IMR-90 (cell line): ENCODE results near the gene PXYLP1. TPM values are rescaled to one million over a fixed set of nuclear protein-coding genes. Genes with fewer than 3 reads are reported as not detected.

Experiments
- ATAC-seq: fragments of 200-7000 bp; cut with Tn5 transposase; 2 replicates; pipeline ENCODE4 v1.9.1; 2020; ENCODE audit warnings: low read depth, mild to moderate bottlenecking, moderate library complexity
- BruUV-seq: library from RNA; stranded (reverse); fragments of 400-500 nt; replicated peaks from 2 replicates; lab custom pipeline; 2021; lab: Mats Ljungman, UMichigan
- CTCF ChIA-PET: fragments of 300-600 bp; formaldehyde crosslinking; extraction: SDS; loops from one replicate; lab custom pipeline; 2021; ENCODE audit warnings: antibody characterized with exemption; lab: Yijun Ruan, JAX
- POLR2A ChIA-PET: fragments of 300-600 bp; sonication (Branson Sonifier 250); formaldehyde crosslinking; loops from one replicate; lab custom pipeline; 2022; ENCODE audit warnings: antibody characterized with exemption; ENCODE audit not compliant: unreplicated experiment; lab: Charles Lee
- DNase-seq: peaks from one replicate; pipeline ENCODE4 v3.0.0; 2013
- H2AFZ ChIP-seq: replicated peaks from 2 replicates; pipeline ENCODE3; 2013; ENCODE audit warnings: low read length, mild to moderate bottlenecking; ENCODE audit not compliant: poor library complexity
- H2AK5ac ChIP-seq: 2 replicates; pipeline ENCODE4 v1.6.1; 2013; ENCODE audit warnings: low read depth, low read length, inconsistent platforms
- H2AK9ac ChIP-seq: replicated peaks from 2 replicates; pipeline ENCODE3; 2013; ENCODE audit warnings: mild to moderate bottlenecking, low read depth, low read length, moderate library complexity; ENCODE audit not compliant: poor library complexity
- H2BK120ac ChIP-seq: 2 replicates; pipeline ENCODE4 v1.6.1; 2013; ENCODE audit warnings: low read depth, low read length, inconsistent platforms
- H2BK15ac ChIP-seq: 3 replicates; pipeline ENCODE4 v1.6.1; 2013; ENCODE audit warnings: low read depth, low read length, inconsistent platforms
- H2BK20ac ChIP-seq: 2 replicates; pipeline ENCODE4 v1.6.1; 2013; ENCODE audit warnings: low read depth, mild to moderate bottlenecking, inconsistent platforms, low read length, moderate library complexity
- H2BK5ac ChIP-seq: 2 replicates; pipeline ENCODE4 v1.6.1; 2013; ENCODE audit warnings: mild to moderate bottlenecking, low read depth, low read length, inconsistent platforms; ENCODE audit not compliant: poor library complexity, severe bottlenecking
- H3K14ac ChIP-seq: replicated peaks from 2 replicates; pipeline ENCODE4 v1.6.1; 2013; ENCODE audit warnings: low read depth, low read length, inconsistent platforms
- H3K18ac ChIP-seq: 2 replicates; pipeline ENCODE4 v1.6.1; 2013; ENCODE audit warnings: low read depth, low read length, control low read depth
- H3K23ac ChIP-seq: 2 replicates; pipeline ENCODE4 v1.6.1; 2013; ENCODE audit warnings: low read depth, low read length, inconsistent platforms
- H3K27ac ChIP-seq: 2 replicates; pipeline ENCODE4 v1.5.1; 2013; ENCODE audit warnings: mild to moderate bottlenecking, control low read depth, low read length; ENCODE audit not compliant: insufficient read depth
- H3K27me3 ChIP-seq: 2 replicates; pipeline ENCODE4 v1.6.1; 2013; ENCODE audit warnings: low read length; ENCODE audit not compliant: control insufficient read depth, insufficient read depth
- H3K36me3 ChIP-seq: 2 replicates; pipeline ENCODE4 v1.6.1; 2013; ENCODE audit warnings: low read length, mixed read lengths; ENCODE audit not compliant: control insufficient read depth, insufficient read depth
- H3K4ac ChIP-seq: 2 replicates; pipeline ENCODE4 v1.6.1; 2013; ENCODE audit warnings: low read depth, low read length, inconsistent platforms
- H3K4me1 ChIP-seq: 2 replicates; pipeline ENCODE4 v1.6.1; 2013; ENCODE audit warnings: low read length, mixed read lengths; ENCODE audit not compliant: control insufficient read depth, insufficient read depth
- H3K4me2 ChIP-seq: 2 replicates; pipeline ENCODE4 v1.6.1; 2013; ENCODE audit warnings: low read depth, mild to moderate bottlenecking, control low read depth, low read length, moderate library complexity
- H3K4me3 ChIP-seq: 2 replicates; pipeline ENCODE4 v1.5.1; 2013; ENCODE audit warnings: low read depth, mild to moderate bottlenecking, control low read depth, low read length, moderate library complexity; ENCODE audit not compliant: insufficient read depth
- H3K56ac ChIP-seq: 2 replicates; pipeline ENCODE4 v1.6.1; 2013; ENCODE audit warnings: low read length, inconsistent platforms; ENCODE audit not compliant: insufficient read depth; ENCODE audit errors: extremely low read depth
- H3K79me1 ChIP-seq, 2 experiments: 2 replicates each; pipeline ENCODE4 v1.6.1; 2013; ENCODE audit warnings: low read length in 2 of 2, inconsistent platforms in 1 of 2, low read depth in 1 of 2
- H3K9ac ChIP-seq: 2 replicates; pipeline ENCODE4 v1.6.1; 2013; ENCODE audit warnings: low read depth, low read length, control low read depth
- H3K9me1 ChIP-seq: 2 replicates; pipeline ENCODE4 v1.6.1; 2013; ENCODE audit warnings: low read length, inconsistent platforms; ENCODE audit not compliant: insufficient read depth
- H3K9me3 ChIP-seq: 2 replicates; pipeline ENCODE4 v1.6.1; 2013; ENCODE audit warnings: low read length; ENCODE audit not compliant: control insufficient read depth, insufficient read depth
- H4K20me1 ChIP-seq: 2 replicates; pipeline ENCODE4 v1.6.1; 2013; ENCODE audit warnings: low read length, inconsistent platforms; ENCODE audit not compliant: insufficient read depth
- H4K5ac ChIP-seq: 2 replicates; pipeline ENCODE4 v1.6.1; 2013; ENCODE audit warnings: mild to moderate bottlenecking, low read depth, low read length, control low read depth
- H4K8ac ChIP-seq, 2 experiments: 2 replicates each; pipeline ENCODE4 v1.6.1; 2013; ENCODE audit warnings: low read depth in 2 of 2, low read length in 2 of 2, control low read depth in 1 of 2, inconsistent platforms in 1 of 2
- H4K91ac ChIP-seq: 2 replicates; pipeline ENCODE4 v1.6.1; 2013; ENCODE audit warnings: low read depth, low read length, inconsistent platforms; ENCODE audit not compliant: insufficient read depth
- BHLHE40 ChIP-seq: fragments of 150-350 bp; IDR thresholded peaks from 2 replicates; pipeline ENCODE4 v1.6.1; 2016; ENCODE audit warnings: mild to moderate bottlenecking, low read depth, low read length
- CEBPB ChIP-seq: IDR thresholded peaks from 2 replicates; pipeline ENCODE4 v1.6.1; 2012; ENCODE audit warnings: low read depth, low read length, improper control_type of control experiment
- CTCF ChIP-seq: conservative IDR thresholded peaks from 2 replicates; pipeline ENCODE4 v1.5.1; 2012; ENCODE audit warnings: mild to moderate bottlenecking, low read depth, low read length, improper control_type of control experiment
- ELK1 ChIP-seq: fragments of 150-350 bp; IDR thresholded peaks from 2 replicates; pipeline ENCODE4 v1.6.1; 2016; ENCODE audit warnings: low read depth, mild to moderate bottlenecking, low read length, moderate library complexity, borderline replicate concordance
- FOS ChIP-seq: fragments of 150-350 bp; IDR thresholded peaks from 2 replicates; pipeline ENCODE4 v1.6.1; 2016; ENCODE audit warnings: low read depth, low read length
- MAFK ChIP-seq: IDR thresholded peaks from 2 replicates; pipeline ENCODE4 v1.6.1; 2012; ENCODE audit warnings: low read depth, low read length, improper control_type of control experiment
- MAZ ChIP-seq: IDR thresholded peaks from 2 replicates; pipeline ENCODE4 v1.6.1; 2012; ENCODE audit warnings: low read depth, mild to moderate bottlenecking, low read length, improper control_type of control experiment, moderate library complexity, borderline replicate concordance
- MXI1 ChIP-seq: IDR thresholded peaks from 2 replicates; pipeline ENCODE4 v1.6.1; 2012; ENCODE audit warnings: low read depth, mild to moderate bottlenecking, low read length, moderate library complexity, borderline replicate concordance
- POLR2A ChIP-seq: IDR thresholded peaks from 2 replicates; pipeline ENCODE4 v1.6.1; 2012; ENCODE audit warnings: mild to moderate bottlenecking, low read depth, low read length
- RAD21 ChIP-seq: IDR thresholded peaks from 2 replicates; pipeline ENCODE4 v1.6.1; 2012; ENCODE audit warnings: low read length, improper control_type of control experiment
- RCOR1 ChIP-seq: IDR thresholded peaks from 2 replicates; pipeline ENCODE4 v1.6.1; 2012; ENCODE audit warnings: mild to moderate bottlenecking, low read length, improper control_type of control experiment; ENCODE audit not compliant: insufficient replicate concordance
- SMC3 ChIP-seq: fragments of 150-350 bp; IDR thresholded peaks from 2 replicates; pipeline ENCODE4 v1.6.1; 2016; ENCODE audit warnings: low read depth, mild to moderate bottlenecking, antibody characterized with exemption, low read length, moderate library complexity
- USF2 ChIP-seq: fragments of 150-350 bp; IDR thresholded peaks from 2 replicates; pipeline ENCODE4 v1.6.1; 2017; ENCODE audit warnings: mild to moderate bottlenecking, antibody characterized with exemption, low read length, low read depth
- dilution Hi-C: fragments of 300-500 bp; cut with HindIII; formaldehyde crosslinking; loops from one replicate; pipeline ENCODE4 v1.14.3; 2018; ENCODE audit warnings: low sequenced_read_pairs; ENCODE audit not compliant: unreplicated experiment
- in situ Hi-C: fragments of 300-500 bp; cut with MboI; formaldehyde crosslinking; loops from 3 replicates; pipeline ENCODE4 v1.14.3; 2019; ENCODE audit warnings: low sequenced_read_pairs, inconsistent platforms, mixed read lengths
- intact Hi-C: fragments of 100-400 bp; cut with micrococcal nuclease; formaldehyde crosslinking; loops from 2 replicates; pipeline ENCODE4 v1.10.0; 2022
- polyA plus RNA-seq, 3 experiments: library from polyadenylated mRNA; depleted of rRNA; stranded (reverse); fragments of >200 nt; gene quantifications; 2 replicates each; pipeline ENCODE4 v1.2.3, GENCODE V29; 2012; ENCODE audit warnings: low replicate concordance in 1 of 3
- total RNA-seq: library from RNA; depleted of rRNA; stranded (reverse); fragments of >200 nt; gene quantifications from 2 replicates; pipeline ENCODE4 v1.2.3, GENCODE V29; 2012

The PXYLP1 gene
- total and polyA plus RNA-seq, 2 of the 4 experiments (the other 2 are of a cell fraction) = 11.7 to 15.6 TPM

- ATAC-seq (peak; percentile 35), DNase-seq (peak; percentile 74)
- CTCF ChIA-PET = interaction anchor here (0.7 to 2.2 kb wide), 6 partner anchors 147 to 256 kb away, joined by 3 to 11 read pairs (median 7); no protein-coding TSS in a partner anchor
- Histone ChIP-seq H3K9me1 (no peaks in the 10 kb centered on the region; the same call in 1 of the 2 replicates), H3K18ac (no peak overlapping the region), H4K5ac (no peak overlapping the region), H2BK20ac (no peak overlapping the region; the same call in 1 of the 2 replicates), H4K8ac (peak overlapping the region; percentile 30 to 31; a peak in 1 of 4 replicates), H3K14ac (no peak overlapping the region), H3K4me3 (no peak overlapping the region), H2BK15ac (0 out of 3 replicates have a peak overlapping the region, but pooled peaks have one; percentile 7), H4K20me1 (no peaks in the 10 kb centered on the region), H3K36me3 (no peaks in the 10 kb centered on the region), H3K79me1 (no peaks in the 10 kb centered on the region; a peak in 1 of 4 replicates), H2AK5ac (peak overlapping the region; percentile 63), H3K9me3 (no peaks in the 10 kb centered on the region), H3K4me1 (peaks cover 6% of the 10 kb centered on the region), H3K56ac (no peak overlapping the region), H3K4ac (peak overlapping the region; percentile 60; the same call in 1 of the 2 replicates), H2AK9ac (no peak overlapping the region), H2BK120ac (peak overlapping the region; percentile 20; the same call in 1 of the 2 replicates), H4K91ac (peak overlapping the region; percentile 46; the same call in 1 of the 2 replicates), H3K9ac (no peak overlapping the region), H2BK5ac (no peak overlapping the region), H3K27ac (no peak overlapping the region), H3K4me2 (no peak overlapping the region), H3K27me3 (no peaks in the 10 kb centered on the region), H2AFZ (peak overlapping the region; percentile 1), H3K23ac (0 out of 2 replicates have a peak overlapping the region, but pooled peaks have one; percentile 6)
- BruUV-seq = no TSS peak
- dilution Hi-C loops (no loop called here), intact Hi-C loops (no loop called here), in situ Hi-C loops (loop anchor here (10.0 kb wide), 1 partner anchor 239 kb away; no protein-coding TSS in a partner anchor)
- POLR2A ChIA-PET = no interaction called here
- TF ChIP-seq USF2 (no peak), RAD21 (peak; percentile 43; the same call in 1 of the 2 replicates), FOS (no peak), BHLHE40 (peak; percentile 35; the same call in 1 of the 2 replicates), MAFK (no peak), SMC3 (peak; percentile 30; the same call in 1 of the 2 replicates), POLR2A (no peak), MAZ (no peak), ELK1 (no peak), MXI1 (no peak), CTCF (peak; percentile 41), RCOR1 (no peak), CEBPB (no peak)
These were observed 73.8 kb downstream of the PXYLP1 start for GRCh38 chr3:141305436-141305835.
